ENCODE measurements around the gene GNB5.

The GNB5 gene

GRCh38 chr15:52066842-52067544 is 124.2 kb downstream of the GNB5 start:
- Histone ChIP-seq H3K9ac (no peak overlapping the region), H3K27me3 (no peaks in the 10 kb centered on the region), H3K4me3 (no peak overlapping the region), H4K20me1 (peaks cover 0 to 8% (median 0%) of the 10 kb centered on the region in 11 experiments; a peak in 3 of 22 replicates), H3K4me1 (peaks cover 0 to 5% (median 0%) of the 10 kb centered on the region in 10 experiments; a peak in 1 of 20 replicates), H3K27ac (no peak overlapping the region), H3K4me2 (no peak overlapping the region), H3K36me3 (peaks cover 26 to 54% (median 35%) of the 10 kb centered on the region in 11 experiments), H3K9me3 (replicated peaks in 1 of 11) (no peaks in the 10 kb centered on the region)
- no peak for TF ChIP-seq Cebpa-rat (IDR thresholded peaks at IDR 0.05)
